Endometrium (tissue), 2 donors: ENCODE measurements around the gene L3MBTL1.

Experiments
- FAIRE-seq: peaks from 2 replicates; lab custom pipeline; 2012; peaks lifted over from hg19 to GRCh38; lab: Jason Lieb, UNC
- donor health status: control.
- donor health status: control.

The L3MBTL1 gene

DNA sequence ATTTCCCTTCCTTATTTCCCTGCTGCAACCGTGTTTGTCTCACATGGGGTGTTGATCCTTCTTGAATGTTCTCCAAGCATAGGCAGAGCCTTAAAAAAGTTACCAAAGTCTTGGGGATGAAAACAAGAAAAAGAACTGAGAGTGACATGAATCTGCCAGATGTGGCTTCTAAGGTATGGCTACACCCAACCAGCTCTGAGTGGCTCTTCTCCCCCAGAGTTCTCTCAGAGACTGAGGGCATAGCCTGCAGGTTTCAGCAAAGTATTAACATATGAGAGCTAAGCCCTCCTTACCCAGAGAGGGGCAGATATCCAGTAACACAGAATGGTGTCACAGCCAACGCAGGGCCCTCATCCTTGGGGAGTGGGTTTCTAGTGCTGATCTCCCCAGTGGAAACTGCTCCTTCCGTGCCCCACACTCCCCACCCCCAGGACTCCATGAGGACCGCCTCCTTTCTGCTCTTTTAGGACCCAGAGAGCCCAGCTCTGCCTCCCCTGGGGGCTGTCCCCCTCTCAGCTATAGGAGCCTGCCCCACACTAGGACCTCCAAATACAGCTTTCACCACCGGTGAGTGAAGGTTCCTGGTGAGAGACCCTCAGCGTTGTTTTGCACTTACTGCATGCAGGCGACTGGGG, 28.0 kb downstream of the L3MBTL1 start:
- FAIRE-seq = no peak

DNA sequence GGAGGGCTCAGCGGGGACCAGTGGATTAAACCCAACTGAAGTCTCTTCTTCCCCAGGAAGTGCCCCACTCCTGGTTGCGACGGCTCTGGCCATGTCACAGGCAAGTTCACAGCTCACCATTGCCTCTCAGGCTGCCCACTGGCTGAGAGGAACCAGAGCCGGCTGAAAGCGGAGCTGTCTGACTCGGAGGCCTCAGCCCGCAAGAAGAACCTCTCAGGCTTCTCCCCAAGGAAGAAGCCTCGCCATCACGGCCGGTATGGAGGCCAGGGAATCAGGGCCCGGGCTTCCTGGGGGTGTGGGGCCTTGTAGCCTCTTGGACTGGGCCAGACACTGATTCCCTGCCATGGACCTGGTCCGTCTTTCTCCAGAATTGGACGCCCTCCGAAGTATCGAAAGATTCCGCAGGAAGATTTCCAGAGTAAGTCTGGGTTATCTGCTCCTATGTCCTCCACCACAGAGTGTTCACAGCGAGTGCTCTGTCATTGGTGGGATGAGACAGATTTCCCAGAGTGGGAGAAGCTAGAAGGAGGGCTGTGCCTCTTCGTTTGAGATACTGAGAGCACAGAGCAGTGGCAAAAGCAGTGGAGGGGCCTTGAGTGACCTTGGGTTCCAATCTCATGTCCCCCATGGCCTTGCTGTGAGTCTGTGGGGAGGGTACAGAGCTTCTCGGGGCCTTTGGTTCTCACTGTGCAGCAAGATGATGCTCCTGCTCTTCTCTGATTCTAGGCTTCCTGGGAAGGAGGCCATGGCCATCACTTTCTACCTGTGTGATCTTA, 28.7 kb downstream of the L3MBTL1 start:
- FAIRE-seq = no peak

DNA sequence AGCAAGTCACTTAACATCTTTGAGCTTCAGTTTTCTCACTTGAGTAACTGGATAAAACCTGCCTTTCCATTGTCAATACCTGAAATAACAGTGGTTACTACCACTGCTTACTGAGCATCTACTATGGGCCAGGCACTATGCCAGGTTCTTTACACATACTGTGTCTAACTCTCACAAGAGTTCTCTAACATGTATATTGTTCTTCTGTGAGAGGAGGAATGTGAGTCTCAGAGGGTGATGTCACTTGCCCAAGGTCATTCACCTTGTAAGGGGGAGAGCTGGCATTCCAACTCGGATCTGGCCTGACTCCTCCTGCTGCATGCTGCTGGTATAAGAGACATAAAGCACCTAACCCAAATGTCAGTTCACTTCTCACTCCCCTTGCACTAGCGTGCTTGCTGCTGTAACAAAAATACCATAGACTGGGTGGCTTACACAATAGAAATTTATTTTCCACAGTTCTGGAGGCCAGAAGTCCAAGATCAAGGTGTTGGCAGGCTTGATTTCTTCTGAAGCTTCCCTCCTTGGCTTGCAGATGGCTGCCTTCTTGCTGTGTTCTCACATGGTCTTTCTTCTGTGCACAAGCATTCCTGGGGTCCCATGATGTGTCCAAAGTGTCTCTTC, 29.4 kb downstream of the L3MBTL1 start:
- no peak for FAIRE-seq

DNA sequence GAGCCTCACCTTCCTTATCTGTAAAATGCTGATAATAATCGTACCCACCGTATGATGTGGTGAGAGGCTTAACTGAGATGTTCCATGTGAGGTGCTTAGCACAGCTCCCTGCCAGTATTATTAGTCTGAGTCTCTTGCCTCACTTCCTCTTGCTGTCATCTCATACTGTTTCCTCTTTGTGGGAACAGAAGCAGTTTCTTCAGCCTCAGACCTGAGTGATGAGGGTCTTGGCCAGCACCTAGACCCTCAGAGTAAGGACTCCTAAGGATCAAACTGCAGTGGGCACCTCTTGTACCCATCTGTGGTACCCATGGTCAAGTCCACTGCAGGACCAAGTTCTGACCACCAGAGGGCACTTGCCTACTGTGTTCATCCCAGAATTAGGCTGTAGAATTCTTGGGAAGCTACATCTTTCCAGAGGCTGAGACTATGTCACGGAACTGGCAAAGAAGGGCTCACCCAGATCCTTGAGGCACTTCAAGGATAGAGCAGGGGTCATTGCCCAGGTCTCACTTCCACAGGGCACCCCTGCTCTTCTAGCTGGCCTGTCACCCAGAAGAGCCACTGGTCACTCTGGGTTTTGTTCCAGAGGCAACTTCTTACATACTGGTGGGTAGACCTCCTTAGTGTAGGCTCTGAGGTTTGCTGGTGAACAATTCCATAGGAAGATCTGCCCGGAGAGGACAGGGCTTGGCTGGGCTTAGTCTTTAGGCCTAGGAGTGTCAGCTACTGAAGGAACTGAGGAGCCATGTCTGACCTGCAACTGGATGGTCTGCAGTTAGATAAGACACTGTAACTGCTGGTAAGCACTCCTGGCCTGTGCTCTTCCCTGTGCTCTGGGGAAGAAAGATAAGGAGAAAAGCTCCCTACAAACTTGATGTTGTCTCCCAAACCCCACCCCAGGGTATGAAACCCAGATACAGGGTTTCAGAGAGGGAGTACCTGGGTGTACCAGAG, 30.7 kb downstream of the L3MBTL1 start:
- FAIRE-seq = no peak

DNA sequence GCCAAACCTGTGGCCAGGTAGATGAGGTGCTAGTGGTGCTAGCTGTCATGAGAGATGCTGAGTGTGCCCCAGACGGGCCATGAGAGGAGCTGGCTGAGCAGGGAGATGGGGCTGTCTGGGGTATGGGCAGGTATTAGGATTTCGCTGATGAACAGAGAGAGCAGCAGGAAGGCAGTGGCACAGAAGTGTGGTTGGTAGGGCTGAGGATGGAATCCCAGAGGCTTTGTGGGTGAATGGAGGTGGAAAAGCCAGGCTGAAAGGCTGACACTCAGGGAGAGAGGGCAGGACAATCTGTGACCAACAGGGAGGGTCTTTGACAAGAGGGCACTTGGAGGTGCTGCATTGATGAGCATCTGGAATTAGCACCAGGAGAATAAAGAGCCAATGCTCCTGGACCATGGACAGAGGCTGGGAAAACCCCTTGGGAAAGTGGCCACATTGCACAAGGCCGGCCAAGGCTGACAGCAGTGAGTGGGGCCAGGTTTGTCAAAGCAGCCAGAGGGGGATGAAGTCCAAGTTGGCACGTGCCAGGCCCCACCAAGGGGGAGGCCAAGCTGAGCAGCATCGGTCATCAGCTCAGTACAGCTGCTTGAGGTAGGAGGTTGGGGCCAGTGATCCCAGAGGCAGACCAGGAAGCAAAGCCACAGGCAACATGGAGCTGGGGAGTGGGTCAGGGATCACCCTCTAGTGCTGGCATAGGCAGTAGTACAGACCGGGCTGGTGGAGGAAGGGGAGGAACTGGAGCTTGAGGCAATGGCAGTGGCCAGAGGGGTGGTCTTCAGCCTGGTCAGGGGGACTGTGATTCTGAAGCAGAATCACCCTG, 31.6 kb downstream of the L3MBTL1 start:
- no peak for FAIRE-seq

DNA sequence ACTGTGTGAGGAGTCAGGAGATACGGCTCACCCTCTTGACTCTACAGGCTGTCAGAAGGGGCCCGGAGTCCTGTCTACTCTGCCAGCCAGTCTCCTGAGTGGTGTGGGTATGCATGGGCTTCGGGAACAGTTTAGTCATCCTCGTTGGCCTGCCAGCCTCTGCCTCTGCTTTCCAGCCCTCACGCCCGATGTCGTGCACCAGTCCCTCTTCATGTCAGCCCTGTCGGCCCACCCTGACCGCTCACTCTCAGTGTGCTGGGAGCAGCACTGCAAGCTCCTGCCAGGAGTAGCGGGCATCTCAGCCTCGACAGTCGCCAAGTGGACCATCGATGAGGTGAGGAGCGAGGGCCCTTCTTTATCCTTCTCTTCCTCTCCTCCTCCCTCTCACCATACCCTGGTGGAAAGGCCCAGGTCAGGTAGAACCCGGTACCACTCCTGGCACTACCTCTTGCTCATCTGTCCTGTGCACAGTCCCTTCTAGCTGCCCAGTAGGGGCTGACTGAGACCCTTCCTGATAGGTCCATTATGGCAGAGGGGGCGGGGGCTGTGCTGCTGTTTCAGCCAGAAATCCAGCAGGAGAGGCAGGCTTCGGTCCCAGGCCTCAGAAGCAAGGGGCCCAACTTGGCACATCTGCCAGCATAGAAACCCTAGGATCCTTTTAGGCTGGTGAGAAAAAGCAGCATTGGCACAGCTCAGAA, 32.6 kb downstream of the L3MBTL1 start:
- FAIRE-seq = no peak

DNA sequence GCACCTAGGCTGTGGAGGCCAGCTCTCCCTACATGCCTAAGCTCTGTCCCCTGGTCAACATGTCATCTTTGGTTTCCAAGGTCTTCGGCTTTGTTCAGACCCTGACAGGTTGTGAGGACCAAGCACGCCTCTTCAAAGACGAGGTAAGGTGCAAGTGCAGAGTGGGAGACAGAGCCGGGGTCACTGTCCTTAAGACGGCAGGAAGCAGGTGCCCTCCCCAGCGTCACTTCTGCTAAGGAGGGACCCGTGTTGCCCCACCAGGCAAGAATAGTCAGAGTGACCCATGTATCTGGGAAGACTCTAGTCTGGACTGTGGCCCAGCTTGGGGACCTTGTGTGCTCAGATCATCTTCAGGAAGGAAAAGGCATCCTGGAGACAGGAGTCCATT, 33.2 kb downstream of the L3MBTL1 start:
- FAIRE-seq = no peak

DNA sequence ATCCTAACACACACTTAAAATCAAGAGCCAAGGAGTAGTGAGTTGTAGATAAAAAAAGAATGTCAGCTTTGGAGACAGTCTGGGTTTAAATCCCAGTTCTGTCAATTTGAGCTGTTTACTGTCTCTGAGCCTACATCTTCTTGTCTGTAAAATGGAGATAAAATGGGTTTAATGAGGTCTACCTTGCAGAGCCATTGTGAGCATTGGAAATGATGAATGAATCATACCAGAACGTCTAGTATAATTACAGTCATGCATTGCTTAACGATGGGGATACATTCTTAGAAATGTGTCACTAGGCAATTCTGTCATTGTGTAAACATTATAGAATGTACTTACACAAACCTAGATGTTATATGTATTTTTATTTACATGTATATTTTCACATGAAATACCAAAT, 33.7 kb downstream of the L3MBTL1 start:
- no peak for FAIRE-seq

DNA sequence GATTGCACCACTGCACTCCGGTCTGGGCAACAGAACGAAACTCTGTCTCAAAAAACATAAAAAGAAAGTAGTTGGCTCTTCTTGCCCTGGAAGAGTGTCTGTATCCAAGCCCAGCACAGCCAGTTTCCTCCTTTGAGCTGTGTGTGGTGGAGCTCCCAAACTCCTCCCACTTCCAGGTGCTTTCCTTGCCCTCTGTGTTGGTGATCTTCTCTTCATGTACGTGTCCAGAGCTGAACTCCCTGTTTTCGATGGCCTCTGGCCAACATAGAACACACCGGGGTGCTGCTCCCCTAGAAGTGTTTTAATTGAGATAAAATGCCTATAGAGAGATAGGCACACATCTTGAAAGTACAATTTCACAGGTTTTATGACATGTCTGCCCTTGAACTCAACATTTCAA, 34.7 kb downstream of the L3MBTL1 start:
- FAIRE-seq = no peak

DNA sequence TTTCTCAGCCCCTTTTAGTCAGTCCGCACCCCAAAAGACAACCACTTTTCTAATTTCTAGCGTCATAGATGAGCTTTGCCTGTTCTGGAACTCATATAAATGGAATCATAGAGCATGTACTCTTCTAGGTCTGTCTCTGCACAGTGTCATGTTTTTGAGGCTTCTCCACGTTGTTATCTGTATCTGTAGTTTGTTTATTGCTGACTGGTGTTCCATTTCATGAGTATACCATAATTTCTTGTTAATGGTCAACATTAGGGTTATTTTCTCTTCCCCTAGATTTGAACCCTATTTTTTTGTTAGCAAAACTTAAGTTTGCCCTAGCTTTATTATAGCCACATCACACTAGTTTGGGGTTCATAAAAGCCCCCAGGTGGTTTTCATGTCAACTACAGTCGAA, 35.2 kb downstream of the L3MBTL1 start:
- no peak for FAIRE-seq

DNA sequence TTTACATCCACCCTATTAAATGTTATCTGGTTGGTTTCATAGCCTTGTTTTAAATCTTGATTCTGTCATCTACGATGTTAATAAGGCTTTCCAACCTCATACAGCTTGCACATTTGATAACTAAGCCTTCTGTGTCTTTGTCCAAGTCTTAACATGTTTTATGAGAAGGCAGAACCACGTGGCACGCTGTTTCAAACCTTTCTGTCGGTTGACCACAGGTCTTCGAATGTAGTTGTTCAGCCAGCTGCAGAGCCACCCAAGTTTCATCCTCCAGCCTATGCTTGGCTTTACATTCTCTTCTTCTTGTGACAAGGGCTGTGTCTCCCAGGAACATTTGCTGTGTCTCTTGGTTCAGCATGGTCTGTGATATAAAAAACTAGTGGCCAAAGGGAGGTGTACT, 35.6 kb downstream of the L3MBTL1 start:
- FAIRE-seq = no peak

DNA sequence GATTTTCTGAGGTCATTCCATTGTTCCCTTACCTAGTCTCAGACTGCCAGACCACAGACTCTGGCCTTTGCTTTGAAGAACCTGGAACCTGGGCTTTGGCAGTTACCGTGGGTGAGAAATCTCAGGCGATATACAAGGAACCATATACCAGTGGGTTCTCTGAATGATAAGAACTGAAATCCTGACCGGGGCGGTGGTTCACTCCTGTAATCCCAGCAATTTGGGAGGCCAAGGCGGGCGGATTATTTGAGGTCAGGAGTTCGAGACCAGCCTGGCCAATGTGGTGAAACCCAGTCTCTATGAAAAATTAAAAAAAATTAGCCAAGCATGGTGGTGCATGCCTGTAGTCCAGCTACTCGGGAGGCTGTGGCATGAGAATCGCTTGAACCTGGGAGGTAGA, 37.0 kb downstream of the L3MBTL1 start:
- FAIRE-seq = no peak

DNA sequence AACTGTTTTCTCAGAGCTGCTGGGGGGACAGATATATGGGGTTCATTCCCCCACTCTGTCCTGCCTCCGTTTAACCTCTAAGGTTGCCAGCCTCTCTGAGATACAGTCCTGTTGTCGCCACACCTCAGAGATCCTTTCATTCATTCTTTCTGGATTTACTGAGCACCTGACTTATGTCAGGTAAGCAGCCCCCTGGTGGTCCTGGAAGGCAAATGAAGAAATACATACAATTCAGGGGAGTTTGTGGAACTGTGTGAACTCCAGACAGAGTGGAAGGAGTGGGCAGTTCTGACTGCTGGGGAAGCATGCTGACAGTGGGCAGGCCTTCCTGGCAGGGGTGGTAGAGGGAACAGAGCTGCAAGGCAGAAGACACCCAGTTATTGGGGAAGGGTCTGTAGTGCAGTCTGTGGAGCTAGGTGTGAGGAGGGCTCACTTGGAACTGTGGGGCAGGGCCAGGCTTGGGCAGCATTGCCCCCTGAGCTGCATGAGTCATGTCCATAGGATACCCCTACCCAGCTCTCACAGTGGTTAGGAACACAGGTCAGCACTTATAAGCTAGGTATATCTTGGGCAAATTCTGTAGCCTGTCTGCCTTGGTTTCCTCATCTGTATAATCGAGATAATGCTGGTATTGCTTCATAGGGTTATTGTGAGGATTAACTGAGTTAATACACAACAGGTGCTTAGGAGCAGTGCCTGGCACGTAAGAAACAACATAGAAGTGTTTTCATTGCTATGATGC, 38.5 kb downstream of the L3MBTL1 start:
- no peak for FAIRE-seq

DNA sequence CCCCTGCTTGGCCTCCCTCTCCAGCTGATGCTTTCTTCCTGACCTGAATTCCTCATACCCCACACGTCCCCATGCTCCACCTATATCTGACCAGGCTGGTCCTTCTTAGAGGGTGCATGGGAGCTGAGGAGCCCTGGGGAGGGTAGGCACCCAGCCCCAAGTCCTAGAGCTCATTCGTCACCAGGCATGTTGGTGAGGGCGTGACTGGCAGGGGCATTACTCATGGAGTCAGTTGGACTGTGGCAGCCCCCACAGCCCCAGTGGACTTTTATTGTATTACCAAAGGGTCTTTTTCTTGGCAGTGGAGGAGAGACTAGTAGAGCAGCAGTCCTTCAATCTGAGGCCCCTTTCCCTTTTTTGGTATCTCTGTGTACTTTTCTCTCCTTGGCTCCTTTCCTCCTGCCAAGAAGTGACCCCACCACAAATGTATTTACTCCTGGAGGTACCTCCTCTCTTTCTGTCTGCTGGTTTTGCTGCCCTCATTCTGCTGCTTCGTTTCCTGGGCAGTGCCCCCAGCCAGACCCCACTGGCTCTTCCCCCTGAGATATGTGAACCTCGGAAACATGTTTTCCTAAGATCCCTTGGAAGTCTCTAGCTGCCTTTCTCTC, 40.9 kb downstream of the L3MBTL1 start:
- no peak for FAIRE-seq

DNA sequence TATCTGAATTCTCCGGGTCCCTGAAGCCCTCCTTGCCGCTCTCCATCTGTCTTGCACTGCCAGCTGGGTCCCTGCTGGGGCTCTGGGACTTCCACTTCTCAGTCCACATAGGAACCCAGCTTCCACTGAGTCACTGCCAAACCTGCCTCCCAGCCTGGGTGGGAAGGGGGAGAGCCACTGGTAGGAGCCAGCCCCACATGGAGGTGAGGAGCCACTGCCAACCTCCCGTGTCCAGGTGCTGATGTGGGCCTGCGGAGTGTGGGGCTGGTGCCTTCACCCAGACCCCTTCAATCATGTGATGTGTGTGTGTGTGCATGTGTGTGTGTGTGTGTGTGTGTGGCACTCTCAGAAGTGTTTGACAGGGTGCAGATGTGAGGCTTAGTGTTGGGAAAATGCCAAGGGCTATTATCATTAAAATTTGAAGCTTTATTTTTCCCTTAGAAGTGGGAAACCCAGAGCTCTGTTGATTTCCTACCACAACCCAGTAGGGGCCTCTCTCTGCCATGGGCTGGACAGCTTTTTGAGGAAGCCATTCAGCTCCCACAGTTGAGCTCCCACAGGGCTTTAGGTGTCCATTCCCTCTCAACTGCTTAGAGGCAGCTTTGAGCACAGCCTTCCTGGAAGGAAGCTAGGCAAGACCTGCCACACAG, 42.0 kb downstream of the L3MBTL1 start:
- no peak for FAIRE-seq

DNA sequence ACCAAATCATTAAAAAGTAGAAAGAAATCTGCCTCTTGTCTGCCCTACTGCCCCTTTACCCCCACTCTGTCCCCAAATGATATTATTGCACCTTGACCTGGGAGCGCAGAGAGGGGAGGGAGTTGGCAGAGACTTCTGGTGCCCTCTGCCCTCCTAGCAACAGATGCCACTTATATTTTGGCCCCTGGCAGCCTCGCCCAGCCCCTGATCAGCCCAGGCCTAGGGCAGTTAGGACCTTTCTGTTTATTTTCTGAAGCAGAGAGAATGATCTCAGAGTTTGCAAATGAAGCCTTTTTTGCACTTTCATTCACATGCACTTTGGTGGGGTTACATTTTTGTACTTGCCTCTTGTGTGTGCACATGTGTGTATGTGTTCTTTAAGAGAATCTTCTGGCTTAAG, 43.0 kb downstream of the L3MBTL1 start:
- FAIRE-seq = no peak

DNA sequence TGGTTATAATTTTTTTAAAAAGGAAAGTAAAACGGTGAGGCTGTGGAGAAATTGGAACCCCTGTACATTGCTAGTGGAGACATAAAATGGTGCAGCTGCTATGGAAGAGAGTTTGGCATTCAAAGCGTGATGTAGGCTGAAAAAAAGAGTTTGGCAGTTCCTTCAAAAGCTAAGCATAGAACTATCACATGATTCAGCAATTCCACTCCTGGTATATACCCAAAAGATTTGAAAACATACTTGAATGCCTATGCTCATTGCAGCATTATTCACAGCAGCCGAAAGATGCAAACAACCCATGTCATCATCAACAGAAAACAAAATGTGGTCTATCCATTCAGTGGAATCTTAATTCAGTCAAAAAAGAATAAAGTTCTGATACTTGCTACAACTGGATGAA, 46.9 kb downstream of the L3MBTL1 start:
- no peak for FAIRE-seq

DNA sequence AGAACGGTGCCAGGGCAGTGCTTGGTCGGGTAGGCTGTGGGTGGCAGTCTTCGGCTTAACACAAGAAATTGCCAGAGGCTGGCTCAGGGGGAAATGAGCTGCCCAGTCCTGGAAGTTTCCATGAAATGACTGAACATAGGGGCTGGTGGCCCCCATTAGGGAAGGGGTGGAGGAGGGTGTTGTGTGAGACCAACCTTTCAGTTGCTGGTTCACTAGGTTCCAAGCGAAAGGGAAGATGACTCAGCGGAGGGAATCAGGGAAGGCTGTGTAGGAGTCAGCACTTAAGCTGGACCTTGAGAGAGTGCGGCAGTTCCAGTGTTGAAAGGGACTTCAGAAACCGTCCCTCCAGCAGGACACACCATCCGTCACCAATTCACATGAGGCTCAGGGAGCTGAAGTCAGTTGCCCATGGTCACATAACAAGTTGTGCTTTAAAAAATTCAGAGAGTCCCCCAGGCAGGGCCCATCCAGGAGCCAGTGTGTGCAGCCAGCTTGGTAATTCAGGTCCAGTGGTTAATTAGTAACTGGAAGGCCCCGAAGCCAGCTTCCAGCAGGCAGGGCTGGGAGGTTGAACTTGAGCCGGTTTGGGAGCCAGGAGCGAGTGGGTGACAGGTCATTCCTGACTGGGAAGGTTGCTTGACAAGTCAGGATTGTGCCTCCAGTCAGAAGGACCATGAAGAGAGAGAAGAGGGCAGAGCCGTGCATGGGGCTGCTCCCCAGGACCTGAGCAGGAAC, 51.1 kb downstream of the L3MBTL1 start, which contains the start of gene SGK2:
Gene SGK2, plus strand, starts transcription at position 616 of the 735 bp plus-strand sequence. CDS start 7,469 bp downstream, outside the sequence.
- no peak for FAIRE-seq
